ENCODE results near the gene CIC.

CIC gene

GRCh38 chr19:42312370-42312769, 43.3 kb downstream of the CIC start:
- H3K4me1 ChIP-seq (ENCODE audit: control insufficient read depth in 2 of 2, insufficient read depth in 2 of 2, low read length in 2 of 2): peaks cover 4 to 6% of the 10 kb centered on the region in 2 donors
- no peaks in the 10 kb centered on the region for H3K9me3 ChIP-seq (ENCODE audit: control insufficient read depth in 2 of 2, low read length in 2 of 2)
- H3K36me3 ChIP-seq (ENCODE audit: control insufficient read depth in 2 of 2, insufficient read depth in 2 of 2, low read length in 2 of 2): no peaks in the 10 kb centered on the region
- H3K27ac ChIP-seq (ENCODE audit: low read depth in 2 of 2, low read length in 2 of 2): no peak overlapping the region
- H3K9ac ChIP-seq (ENCODE audit: low read depth in 1 of 2, low read length in 2 of 2): no peak overlapping the region
- H3K4me3 ChIP-seq (ENCODE audit: low read length in 2 of 2): no peak overlapping the region
- peaks cover 14 to 30% of the 10 kb centered on the region in 2 donors for H3K27me3 ChIP-seq (ENCODE audit: control insufficient read depth in 2 of 2, insufficient read depth in 2 of 2, low read length in 2 of 2)

- Histone ChIP-seq H3K36me3 (ENCODE audit: control insufficient read depth in 2 of 2, insufficient read depth in 2 of 2, low read length in 2 of 2) (no peaks in the 10 kb centered on the region), H3K9me3 (ENCODE audit: control insufficient read depth in 2 of 2, low read length in 2 of 2) (no peaks in the 10 kb centered on the region), H3K4me3 (ENCODE audit: low read length in 2 of 2) (peak within 1 kb of the TSS; percentile 43 to 48), H3K27me3 (ENCODE audit: control insufficient read depth in 2 of 2, insufficient read depth in 2 of 2, low read length in 2 of 2) (peaks cover 14 to 30% of the 10 kb centered on the region in 2 donors), H3K9ac (ENCODE audit: low read depth in 1 of 2, low read length in 2 of 2) (no peak within 1 kb of the TSS), H3K4me1 (ENCODE audit: control insufficient read depth in 2 of 2, insufficient read depth in 2 of 2, low read length in 2 of 2) (peaks cover 4 to 6% of the 10 kb centered on the region in 2 donors), H3K27ac (ENCODE audit: low read depth in 2 of 2, low read length in 2 of 2) (no peak within 1 kb of the TSS)
Observed at GRCh38 chr19:42313096-42313839, 44.2 kb downstream of the CIC start, which contains the start of gene TMEM145. Gene TMEM145, plus strand, starts transcription at chr19:42313309. Its CDS starts 68 bp downstream, at chr19:42313377.

GRCh38 chr19:42313840-42314755, 45.0 kb downstream of the CIC start:
- Histone ChIP-seq H3K27ac (ENCODE audit: low read depth in 2 of 2, low read length in 2 of 2) (no peak overlapping the region), H3K36me3 (ENCODE audit: control insufficient read depth in 2 of 2, insufficient read depth in 2 of 2, low read length in 2 of 2) (no peaks in the 10 kb centered on the region), H3K9ac (ENCODE audit: low read depth in 1 of 2, low read length in 2 of 2) (no peak overlapping the region), H3K27me3 (ENCODE audit: control insufficient read depth in 2 of 2, insufficient read depth in 2 of 2, low read length in 2 of 2) (peaks cover 14 to 30% of the 10 kb centered on the region in 2 donors), H3K4me1 (ENCODE audit: control insufficient read depth in 2 of 2, insufficient read depth in 2 of 2, low read length in 2 of 2) (peaks cover 4 to 6% of the 10 kb centered on the region in 2 donors), H3K4me3 (ENCODE audit: low read length in 2 of 2) (no peak overlapping the region), H3K9me3 (ENCODE audit: control insufficient read depth in 2 of 2, low read length in 2 of 2) (no peaks in the 10 kb centered on the region)

- Histone ChIP-seq H3K36me3 (ENCODE audit: control insufficient read depth in 2 of 2, insufficient read depth in 2 of 2, low read length in 2 of 2) (no peaks in the 10 kb centered on the region), H3K9me3 (ENCODE audit: control insufficient read depth in 2 of 2, low read length in 2 of 2) (no peaks in the 10 kb centered on the region), H3K4me1 (ENCODE audit: control insufficient read depth in 2 of 2, insufficient read depth in 2 of 2, low read length in 2 of 2) (peaks cover 4 to 6% of the 10 kb centered on the region in 2 donors), H3K4me3 (ENCODE audit: low read length in 2 of 2) (no peak overlapping the region), H3K27me3 (ENCODE audit: control insufficient read depth in 2 of 2, insufficient read depth in 2 of 2, low read length in 2 of 2) (peaks cover 14 to 29% of the 10 kb centered on the region in 2 donors), H3K27ac (ENCODE audit: low read depth in 2 of 2, low read length in 2 of 2) (no peak overlapping the region), H3K9ac (ENCODE audit: low read depth in 1 of 2, low read length in 2 of 2) (no peak overlapping the region)
Observed at GRCh38 chr19:42315024-42315423, 46.0 kb downstream of the CIC start.

- Histone ChIP-seq H3K36me3 (ENCODE audit: control insufficient read depth in 2 of 2, insufficient read depth in 2 of 2, low read length in 2 of 2) (no peaks in the 10 kb centered on the region), H3K4me1 (ENCODE audit: control insufficient read depth in 2 of 2, insufficient read depth in 2 of 2, low read length in 2 of 2) (peaks cover 4 to 6% of the 10 kb centered on the region in 2 donors), H3K27me3 (ENCODE audit: control insufficient read depth in 2 of 2, insufficient read depth in 2 of 2, low read length in 2 of 2) (peaks cover 14 to 29% of the 10 kb centered on the region in 2 donors), H3K9ac (ENCODE audit: low read depth in 1 of 2, low read length in 2 of 2) (no peak overlapping the region), H3K9me3 (ENCODE audit: control insufficient read depth in 2 of 2, low read length in 2 of 2) (no peaks in the 10 kb centered on the region), H3K4me3 (ENCODE audit: low read length in 2 of 2) (peak overlapping the region in 1 of 2 donors; percentile 30), H3K27ac (ENCODE audit: low read depth in 2 of 2, low read length in 2 of 2) (no peak overlapping the region)
Observed at GRCh38 chr19:42316223-42317211, 47.5 kb downstream of the CIC start.

- Histone ChIP-seq H3K27me3 (ENCODE audit: control insufficient read depth in 2 of 2, insufficient read depth in 2 of 2, low read length in 2 of 2) (peaks cover 15 to 24% of the 10 kb centered on the region in 2 donors), H3K27ac (ENCODE audit: low read depth in 2 of 2, low read length in 2 of 2) (no peak overlapping the region), H3K9ac (ENCODE audit: low read depth in 1 of 2, low read length in 2 of 2) (no peak overlapping the region), H3K4me3 (ENCODE audit: low read length in 2 of 2) (no peak overlapping the region), H3K4me1 (ENCODE audit: control insufficient read depth in 2 of 2, insufficient read depth in 2 of 2, low read length in 2 of 2) (peaks cover 4 to 6% of the 10 kb centered on the region in 2 donors), H3K9me3 (ENCODE audit: control insufficient read depth in 2 of 2, low read length in 2 of 2) (no peaks in the 10 kb centered on the region), H3K36me3 (ENCODE audit: control insufficient read depth in 2 of 2, insufficient read depth in 2 of 2, low read length in 2 of 2) (no peaks in the 10 kb centered on the region)
Observed at GRCh38 chr19:42317535-42317934, 48.5 kb downstream of the CIC start.

- Histone ChIP-seq H3K36me3 (ENCODE audit: control insufficient read depth in 2 of 2, insufficient read depth in 2 of 2, low read length in 2 of 2) (no peaks in the 10 kb centered on the region), H3K27ac (ENCODE audit: low read depth in 2 of 2, low read length in 2 of 2) (no peak overlapping the region), H3K27me3 (ENCODE audit: control insufficient read depth in 2 of 2, insufficient read depth in 2 of 2, low read length in 2 of 2) (peaks cover 10 to 18% of the 10 kb centered on the region in 2 donors), H3K4me3 (ENCODE audit: low read length in 2 of 2) (no peak overlapping the region), H3K9ac (ENCODE audit: low read depth in 1 of 2, low read length in 2 of 2) (no peak overlapping the region), H3K4me1 (ENCODE audit: control insufficient read depth in 2 of 2, insufficient read depth in 2 of 2, low read length in 2 of 2) (peaks cover 10 to 13% of the 10 kb centered on the region in 2 donors), H3K9me3 (ENCODE audit: control insufficient read depth in 2 of 2, low read length in 2 of 2) (no peaks in the 10 kb centered on the region)
Observed at GRCh38 chr19:42322305-42322704, 53.3 kb downstream of the CIC start.

- Histone ChIP-seq H3K4me1 (ENCODE audit: control insufficient read depth in 2 of 2, insufficient read depth in 2 of 2, low read length in 2 of 2) (peaks cover 10 to 13% of the 10 kb centered on the region in 2 donors), H3K4me3 (ENCODE audit: low read length in 2 of 2) (no peak overlapping the region), H3K9ac (ENCODE audit: low read depth in 1 of 2, low read length in 2 of 2) (no peak overlapping the region), H3K27ac (ENCODE audit: low read depth in 2 of 2, low read length in 2 of 2) (no peak overlapping the region), H3K9me3 (ENCODE audit: control insufficient read depth in 2 of 2, low read length in 2 of 2) (no peaks in the 10 kb centered on the region), H3K36me3 (ENCODE audit: control insufficient read depth in 2 of 2, insufficient read depth in 2 of 2, low read length in 2 of 2) (no peaks in the 10 kb centered on the region), H3K27me3 (ENCODE audit: control insufficient read depth in 2 of 2, insufficient read depth in 2 of 2, low read length in 2 of 2) (peaks cover 10 to 18% of the 10 kb centered on the region in 2 donors)
Observed at GRCh38 chr19:42323473-42323851, 54.4 kb downstream of the CIC start.

- H3K9ac ChIP-seq (ENCODE audit: low read depth in 1 of 2, low read length in 2 of 2): no peak overlapping the region
- no peak overlapping the region for H3K4me3 ChIP-seq (ENCODE audit: low read length in 2 of 2)
- peaks cover 10 to 18% of the 10 kb centered on the region in 2 donors for H3K27me3 ChIP-seq (ENCODE audit: control insufficient read depth in 2 of 2, insufficient read depth in 2 of 2, low read length in 2 of 2)
- no peaks in the 10 kb centered on the region for H3K9me3 ChIP-seq (ENCODE audit: control insufficient read depth in 2 of 2, low read length in 2 of 2)
- H3K36me3 ChIP-seq (ENCODE audit: control insufficient read depth in 2 of 2, insufficient read depth in 2 of 2, low read length in 2 of 2): no peaks in the 10 kb centered on the region
- H3K27ac ChIP-seq (ENCODE audit: low read depth in 2 of 2, low read length in 2 of 2): no peak overlapping the region
- H3K4me1 ChIP-seq (ENCODE audit: control insufficient read depth in 2 of 2, insufficient read depth in 2 of 2, low read length in 2 of 2): peaks cover 10 to 13% of the 10 kb centered on the region in 2 donors
Observed at GRCh38 chr19:42323852-42324654, 55.0 kb downstream of the CIC start.

Data from mucosa of rectum (tissue), 2 donors.